KMS-11 (cell line): ENCODE data around the gene MLKL.

Experiments used
- H2AFZ ChIP-seq: fragments of 200-600 bp; sonication (generic); 2 replicates; pipeline ENCODE4 v1.6.1; 2016; ENCODE audit warnings: antibody characterized with exemption, mixed run types, low read depth
- H3K27ac ChIP-seq: fragments of 200-600 bp; sonication (generic); 2 replicates; pipeline ENCODE4 v1.6.1; 2016; ENCODE audit warnings: mild to moderate bottlenecking, mixed run types
- H3K27me3 ChIP-seq: fragments of 200-600 bp; sonication (generic); 2 replicates; pipeline ENCODE4 v1.6.1; 2017; ENCODE audit warnings: mild to moderate bottlenecking, low read depth, mixed run types, moderate library complexity; ENCODE audit not compliant: insufficient read depth
- H3K36me3 ChIP-seq: fragments of 200-600 bp; sonication (generic); 2 replicates; pipeline ENCODE4 v1.6.1; 2017; ENCODE audit warnings: mild to moderate bottlenecking, mixed run types; ENCODE audit not compliant: insufficient read depth
- H3K4me1 ChIP-seq: fragments of 200-600 bp; sonication (generic); 2 replicates; pipeline ENCODE4 v1.6.1; 2016; ENCODE audit warnings: mild to moderate bottlenecking, low read depth, mixed run types; ENCODE audit not compliant: poor library complexity, severe bottlenecking
- H3K4me2 ChIP-seq: fragments of 200-600 bp; sonication (generic); 2 replicates; pipeline ENCODE4 v1.7.0; 2016; ENCODE audit warnings: mild to moderate bottlenecking, mixed run types
- H3K4me3 ChIP-seq: fragments of 200-600 bp; sonication (generic); IDR thresholded peaks from 2 replicates; pipeline ENCODE4 v1.6.1; 2017; ENCODE audit warnings: low read depth, low read length, mixed read lengths; ENCODE audit not compliant: insufficient read depth
- H3K79me2 ChIP-seq: fragments of 200-600 bp; sonication (generic); 2 replicates; pipeline ENCODE4 v1.6.1; 2016; ENCODE audit warnings: low read depth, mixed run types; ENCODE audit not compliant: insufficient read depth
- H3K9ac ChIP-seq: fragments of 200-600 bp; sonication (generic); 2 replicates; pipeline ENCODE4 v1.6.1; 2016; ENCODE audit warnings: mild to moderate bottlenecking, mixed run types
- H4K20me1 ChIP-seq: fragments of 200-600 bp; sonication (generic); 2 replicates; pipeline ENCODE4 v1.6.1; 2016; ENCODE audit warnings: mild to moderate bottlenecking, mixed run types; ENCODE audit not compliant: insufficient read depth
- TF ChIP-seq, protein P1 (sequence below): fragments of 200-600 bp; sonication (generic); conservative IDR thresholded peaks from 2 replicates; pipeline ENCODE4 v1.6.1; 2017; ENCODE audit warnings: low read depth, mild to moderate bottlenecking, antibody characterized with exemption, low read length, moderate library complexity, mixed read lengths

MLKL gene

DNA sequence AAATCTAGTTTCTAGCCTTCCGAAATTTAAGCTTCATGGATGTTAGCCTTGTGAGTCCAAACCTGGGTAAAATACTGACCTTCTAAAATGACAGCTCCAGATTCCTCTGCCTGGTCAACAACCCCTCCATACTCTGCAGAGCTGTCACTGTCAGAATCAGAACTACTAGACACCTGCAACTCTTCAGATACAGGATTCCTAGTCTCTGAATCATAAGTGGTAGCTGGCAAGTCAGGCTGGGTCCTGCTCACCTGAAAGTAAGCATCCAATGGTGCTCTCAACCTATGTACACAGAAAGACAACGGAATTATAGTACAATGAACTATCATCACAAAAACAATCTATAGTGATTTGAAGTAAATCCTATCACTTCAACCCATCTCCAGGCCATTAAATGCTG, 48.8 kb downstream of the MLKL start:
- no peak overlapping the region for H3K9ac ChIP-seq
- H3K79me2 ChIP-seq: peaks cover 65% of the 10 kb centered on the region; the same call in 1 of the 2 replicates
- H3K4me3 ChIP-seq: no peak overlapping the region
- peaks cover 16% of the 10 kb centered on the region for H3K4me1 ChIP-seq
- no peak overlapping the region for H3K4me2 ChIP-seq
- H3K36me3 ChIP-seq: peaks cover 6% of the 10 kb centered on the region
- TF ChIP-seq, protein P1, sequence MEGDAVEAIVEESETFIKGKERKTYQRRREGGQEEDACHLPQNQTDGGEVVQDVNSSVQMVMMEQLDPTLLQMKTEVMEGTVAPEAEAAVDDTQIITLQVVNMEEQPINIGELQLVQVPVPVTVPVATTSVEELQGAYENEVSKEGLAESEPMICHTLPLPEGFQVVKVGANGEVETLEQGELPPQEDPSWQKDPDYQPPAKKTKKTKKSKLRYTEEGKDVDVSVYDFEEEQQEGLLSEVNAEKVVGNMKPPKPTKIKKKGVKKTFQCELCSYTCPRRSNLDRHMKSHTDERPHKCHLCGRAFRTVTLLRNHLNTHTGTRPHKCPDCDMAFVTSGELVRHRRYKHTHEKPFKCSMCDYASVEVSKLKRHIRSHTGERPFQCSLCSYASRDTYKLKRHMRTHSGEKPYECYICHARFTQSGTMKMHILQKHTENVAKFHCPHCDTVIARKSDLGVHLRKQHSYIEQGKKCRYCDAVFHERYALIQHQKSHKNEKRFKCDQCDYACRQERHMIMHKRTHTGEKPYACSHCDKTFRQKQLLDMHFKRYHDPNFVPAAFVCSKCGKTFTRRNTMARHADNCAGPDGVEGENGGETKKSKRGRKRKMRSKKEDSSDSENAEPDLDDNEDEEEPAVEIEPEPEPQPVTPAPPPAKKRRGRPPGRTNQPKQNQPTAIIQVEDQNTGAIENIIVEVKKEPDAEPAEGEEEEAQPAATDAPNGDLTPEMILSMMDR: no peak
- H3K27ac ChIP-seq: no peak overlapping the region
- no peak overlapping the region for H2AFZ ChIP-seq
- peaks cover 12% of the 10 kb centered on the region; the same call in 1 of the 2 replicates for H4K20me1 ChIP-seq
- H3K27me3 ChIP-seq: no peaks in the 10 kb centered on the region

DNA sequence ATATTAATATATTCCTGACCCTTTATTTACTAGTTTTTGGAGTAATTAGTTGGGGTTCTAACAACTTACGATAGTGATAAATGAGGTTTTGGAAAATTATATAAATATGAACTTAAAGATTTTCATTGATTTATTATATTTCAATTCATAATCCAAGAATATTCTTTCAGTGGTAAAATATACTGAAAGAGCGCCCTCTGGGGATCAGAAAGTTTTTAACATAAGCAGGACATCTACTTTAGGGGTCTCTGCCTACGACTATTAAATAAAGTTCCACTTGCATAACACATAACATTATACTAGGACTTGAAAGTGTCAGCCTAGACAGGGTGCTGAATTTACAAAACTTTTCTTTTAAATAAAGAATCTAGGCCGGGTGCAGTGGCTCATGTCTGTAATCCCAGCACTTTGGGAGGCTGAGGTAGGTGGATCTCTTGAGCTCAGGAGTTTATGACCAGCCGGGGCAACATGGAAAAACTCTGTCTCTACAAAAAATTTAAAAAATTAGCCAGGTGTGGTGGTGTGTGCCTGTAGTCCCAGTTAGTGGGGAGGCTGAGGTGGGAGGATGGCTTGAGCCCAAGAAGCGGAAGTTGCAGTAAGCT, 49.6 kb downstream of the MLKL start:
- no peak overlapping the region for H3K27ac ChIP-seq
- TF ChIP-seq, protein P1: peak; percentile 85
- H2AFZ ChIP-seq: no peak overlapping the region
- peaks cover 6% of the 10 kb centered on the region for H3K36me3 ChIP-seq
- H3K4me3 ChIP-seq: no peak overlapping the region
- H3K27me3 ChIP-seq: no peaks in the 10 kb centered on the region
- H3K4me1 ChIP-seq: peaks cover 15% of the 10 kb centered on the region
- H3K79me2 ChIP-seq: peaks cover 58% of the 10 kb centered on the region; the same call in 1 of the 2 replicates
- H3K4me2 ChIP-seq: no peak overlapping the region
- H3K9ac ChIP-seq: no peak overlapping the region
- H4K20me1 ChIP-seq: peaks cover 12% of the 10 kb centered on the region; the same call in 1 of the 2 replicates

DNA sequence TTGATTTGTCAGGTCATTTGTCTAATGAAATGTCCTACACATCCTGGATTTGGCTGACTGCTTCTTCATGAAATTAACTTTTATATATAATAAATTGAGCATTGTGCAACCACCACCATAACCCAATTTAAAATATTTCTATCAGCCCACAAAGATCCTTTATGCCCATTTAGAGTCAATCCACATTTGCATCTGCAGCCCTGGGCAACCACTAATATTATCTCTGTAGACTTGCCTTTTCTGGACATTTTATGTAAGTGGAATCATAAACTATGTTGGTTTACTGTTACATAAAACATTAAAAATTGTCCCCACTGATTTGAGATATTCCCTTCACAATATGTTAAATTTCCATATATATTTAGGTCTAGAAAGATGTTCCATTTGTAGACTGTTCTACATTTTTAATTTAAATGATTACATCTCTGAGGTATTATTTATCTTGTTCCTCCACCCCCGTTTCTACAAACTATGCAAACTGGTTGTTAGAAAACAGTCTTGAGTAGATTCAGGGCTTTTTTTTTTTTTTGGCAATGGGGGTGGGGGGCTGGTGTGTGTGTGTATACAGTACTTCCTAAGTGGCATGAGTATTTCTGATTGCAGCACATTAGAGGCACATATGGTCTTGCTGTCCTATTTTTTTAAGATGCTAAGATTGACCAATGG, 50.7 kb downstream of the MLKL start:
- Histone ChIP-seq H3K4me3 (no peak overlapping the region), H3K27ac (no peak overlapping the region), H3K4me1 (peaks cover 15% of the 10 kb centered on the region), H3K79me2 (peaks cover 49% of the 10 kb centered on the region; the same call in 1 of the 2 replicates), H2AFZ (no peak overlapping the region), H3K4me2 (no peak overlapping the region), H3K9ac (no peak overlapping the region), H3K27me3 (no peaks in the 10 kb centered on the region), H3K36me3 (peaks cover 6% of the 10 kb centered on the region), H4K20me1 (peaks cover 8% of the 10 kb centered on the region; the same call in 1 of the 2 replicates)
- TF ChIP-seq, protein P1: no peak

DNA sequence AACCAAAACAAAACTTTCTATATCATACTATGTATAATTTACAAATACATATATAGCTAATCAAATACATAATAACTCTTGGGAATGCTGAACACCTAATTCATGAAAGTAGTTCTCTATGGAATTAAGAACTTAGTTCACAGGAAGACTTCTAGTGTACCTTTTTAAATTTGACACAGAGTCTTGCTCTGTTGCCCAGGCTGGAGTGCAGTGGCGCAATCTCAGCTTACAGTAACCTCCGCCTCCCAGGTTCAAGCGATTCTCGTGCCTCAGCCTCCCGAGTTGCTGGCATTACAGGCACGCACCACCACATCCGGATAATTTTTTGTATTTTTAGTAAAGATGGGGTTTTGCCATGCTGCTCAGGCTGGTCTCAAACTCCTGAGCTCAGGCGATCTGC, 58.7 kb downstream of the MLKL start:
- H3K4me2 ChIP-seq: no peak overlapping the region
- no peak overlapping the region for H3K4me3 ChIP-seq
- H3K79me2 ChIP-seq: no peaks in the 10 kb centered on the region; the same call in 1 of the 2 replicates
- no peaks in the 10 kb centered on the region for H3K4me1 ChIP-seq
- TF ChIP-seq, protein P1: no peak
- peaks cover 4% of the 10 kb centered on the region for H3K36me3 ChIP-seq
- no peak overlapping the region for H3K27ac ChIP-seq
- no peaks in the 10 kb centered on the region for H3K27me3 ChIP-seq
- H2AFZ ChIP-seq: no peak overlapping the region
- H4K20me1 ChIP-seq: no peaks in the 10 kb centered on the region
- H3K9ac ChIP-seq: no peak overlapping the region
